Astrocyte (in vitro differentiated cells and primary cell): ENCODE results near the gene SMIM5.

Source experiments
- CTCF ChIP-seq: IDR thresholded peaks from 2 replicates; pipeline ENCODE4 v1.5.1; 2011; ENCODE audit warnings: low read depth, mild to moderate bottlenecking, inconsistent platforms, low read length, moderate library complexity; ENCODE audit not compliant: insufficient read depth
- EZH2 ChIP-seq: IDR thresholded peaks from 2 replicates; pipeline ENCODE4 v1.6.1; 2012; ENCODE audit warnings: mild to moderate bottlenecking, low read length, inconsistent platforms; ENCODE audit not compliant: insufficient read depth

GRCh38 chr17:75665981-75666380, 32.7 kb downstream of the SMIM5 start:
- TF ChIP-seq CTCF (no peak), EZH2 (no peak)
